Stimulated activated CD8-positive, alpha-beta memory T cell treated with anti-CD3 and anti-CD28 coated beads, Interleukin-7, amount 100 ng/mL, for 24 hours (primary cell): ENCODE results near the gene CABP4.
"Not testable (repeated sequence)": the region's sequence is repeated elsewhere in the genome, so short reads cannot be mapped to it uniquely, and the experiment has no call there.

Experiments used
- DNase-seq: peaks from one replicate; pipeline ENCODE4 v3.0.0-alpha.2; 2020; ENCODE audit warnings: low read depth

The CABP4 gene

DNA sequence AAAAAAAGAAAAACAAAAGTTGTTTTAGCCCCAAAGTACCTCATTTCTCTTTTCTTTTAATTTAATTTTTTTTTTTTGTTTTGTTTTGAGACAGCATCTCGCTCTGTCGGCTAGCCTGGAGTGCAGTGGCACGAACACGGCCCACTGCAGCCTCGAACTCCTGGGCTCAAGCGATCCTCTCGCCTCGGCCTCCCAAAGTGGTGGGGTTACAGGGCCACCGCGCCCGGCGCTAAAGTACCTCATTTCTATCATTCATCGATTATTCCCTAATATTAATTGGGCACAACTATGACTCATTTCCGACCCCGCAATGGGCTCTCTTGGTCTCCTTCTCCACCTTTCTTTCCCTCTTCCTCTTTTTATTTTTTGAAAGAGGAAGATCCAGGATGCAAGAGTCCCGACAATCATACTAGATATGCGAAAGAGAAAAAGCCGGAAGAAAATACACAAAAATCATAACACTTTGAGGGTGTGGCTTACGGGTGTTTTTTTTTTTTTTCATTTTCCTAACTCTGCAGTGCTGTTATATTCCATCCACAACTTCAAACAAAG is 27.2 kb downstream of the CABP4 start:
- no peak for DNase-seq

DNA sequence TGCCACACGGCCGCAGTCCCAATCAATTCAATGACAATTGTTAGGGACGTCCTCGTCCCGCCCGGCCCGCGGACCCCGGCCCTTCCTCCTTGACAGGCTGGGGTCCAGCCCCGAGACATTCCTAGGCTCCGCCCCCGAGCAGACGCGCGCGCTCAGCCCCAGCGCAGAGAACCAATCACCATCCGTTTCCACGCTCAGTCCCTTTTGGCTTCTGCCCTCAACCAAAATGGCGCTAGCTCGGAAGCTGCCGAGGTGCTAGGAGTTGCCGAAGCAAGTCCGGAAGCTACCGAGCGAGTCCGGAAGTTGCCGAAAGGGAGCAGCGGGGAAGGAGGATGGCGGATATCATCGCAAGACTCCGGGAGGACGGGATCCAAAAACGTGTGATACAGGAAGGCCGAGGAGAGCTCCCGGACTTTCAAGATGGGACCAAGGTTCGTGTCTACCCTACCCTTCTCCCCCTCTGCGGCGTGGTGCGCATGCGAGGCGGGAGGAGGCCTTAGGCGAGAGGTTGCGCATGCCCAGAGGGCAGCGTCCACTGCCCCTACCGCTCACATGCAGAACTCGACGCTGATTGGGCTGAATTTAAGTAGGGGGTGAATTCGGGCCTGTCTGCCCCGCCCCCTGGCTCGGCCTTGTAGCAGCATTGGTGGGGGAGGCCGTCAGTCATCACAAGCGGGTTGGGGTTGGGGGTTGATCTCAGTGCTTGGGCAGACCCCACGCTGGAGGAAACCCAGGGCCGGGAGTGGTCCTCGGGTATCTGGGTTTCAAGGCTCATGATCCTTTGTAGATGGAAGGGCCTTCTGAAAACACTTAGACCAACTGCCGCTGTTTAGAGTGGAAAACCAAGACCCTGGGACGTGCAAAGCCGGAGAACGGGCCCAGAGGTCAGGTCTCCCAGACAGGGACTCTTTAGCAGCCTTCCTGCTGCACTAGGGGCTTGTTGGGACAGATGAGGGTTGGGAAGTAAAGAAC is 28.0 kb downstream of the CABP4 start, which contains the start of gene AIP:
Gene AIP (plus strand): TSS at position 200 of the 972 bp plus-strand sequence. CDS start 133 bp downstream, at position 333.
- DNase-seq: peak; percentile 93

DNA sequence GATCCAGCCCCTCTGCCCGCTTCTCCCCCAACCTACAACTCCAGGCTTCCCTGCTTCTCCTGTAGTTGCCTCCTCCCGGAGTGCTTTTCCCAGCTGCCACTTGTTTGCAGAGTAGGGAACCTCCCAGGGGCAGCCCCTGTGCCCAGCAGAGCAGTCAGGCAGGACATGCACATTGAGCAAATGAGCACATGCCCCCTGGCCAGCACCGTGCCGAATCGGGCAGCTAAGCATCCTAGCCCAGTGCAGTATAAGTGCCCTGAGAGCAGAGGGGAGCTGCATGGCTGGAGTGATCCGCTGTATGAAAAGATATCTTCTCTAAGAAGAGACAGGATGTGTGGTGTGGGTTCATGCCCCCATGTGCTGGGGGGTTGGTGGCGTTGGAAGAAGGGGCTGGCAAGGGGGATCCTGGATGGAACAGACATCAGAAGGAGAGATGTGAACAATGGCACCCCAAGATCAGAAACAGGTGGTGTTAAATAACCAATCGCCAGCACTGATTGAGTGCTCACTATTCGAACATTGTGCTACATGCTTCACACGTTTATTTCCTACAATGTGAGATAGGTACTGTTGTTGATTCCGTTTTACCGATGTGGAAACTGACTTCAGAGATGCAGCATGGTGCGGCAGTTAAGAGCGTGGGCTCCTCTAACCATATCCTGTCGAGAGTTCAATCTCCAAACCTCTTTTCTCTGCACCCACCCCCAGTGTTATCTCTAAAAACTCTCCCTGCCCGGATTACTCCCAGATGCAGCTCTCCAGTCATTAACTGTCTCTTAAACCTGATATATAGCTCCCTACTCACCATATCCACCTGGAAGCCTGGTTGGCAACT is 28.9 kb downstream of the CABP4 start:
- DNase-seq: no peak

DNA sequence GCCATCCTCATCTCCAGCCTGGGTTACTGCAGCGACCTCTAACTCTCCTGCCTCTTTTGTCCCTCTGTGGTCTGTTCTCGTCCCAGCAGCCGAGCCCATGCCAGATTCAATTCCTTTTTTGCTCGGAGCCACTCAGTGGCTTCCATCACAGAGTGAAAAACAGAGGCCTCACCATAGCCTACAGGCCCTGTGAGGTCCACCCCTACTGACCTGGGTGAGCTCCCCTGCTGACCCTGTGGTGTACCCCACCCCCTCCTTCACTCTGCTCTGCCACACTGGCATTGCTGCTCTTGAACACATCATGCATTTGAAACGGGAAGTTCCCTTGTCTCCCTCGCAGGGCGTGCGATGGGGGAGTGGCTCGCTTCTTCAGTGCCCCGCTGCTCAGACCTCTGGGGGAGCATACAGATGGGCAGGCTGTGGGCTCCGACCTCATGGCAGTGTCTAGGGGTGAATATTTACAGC is 29.7 kb downstream of the CABP4 start:
- no peak for DNase-seq

GRCh38 chr11:67485873-67486361 is 30.8 kb downstream of the CABP4 start:
- not testable (repeated sequence) for DNase-seq

- DNase-seq: no peak
Measured at GRCh38 chr11:67486481-67487195, 31.5 kb downstream of the CABP4 start.

- no peak for DNase-seq
Measured at GRCh38 chr11:67489203-67489884, 34.2 kb downstream of the CABP4 start.

- no peak for DNase-seq
Measured at GRCh38 chr11:67489885-67490726, 35.0 kb downstream of the CABP4 start.

- DNase-seq: no peak
Measured at GRCh38 chr11:67490727-67491065, 35.5 kb downstream of the CABP4 start.

GRCh38 chr11:67491276-67492068 is 36.3 kb downstream of the CABP4 start:
- no peak for DNase-seq

DNA sequence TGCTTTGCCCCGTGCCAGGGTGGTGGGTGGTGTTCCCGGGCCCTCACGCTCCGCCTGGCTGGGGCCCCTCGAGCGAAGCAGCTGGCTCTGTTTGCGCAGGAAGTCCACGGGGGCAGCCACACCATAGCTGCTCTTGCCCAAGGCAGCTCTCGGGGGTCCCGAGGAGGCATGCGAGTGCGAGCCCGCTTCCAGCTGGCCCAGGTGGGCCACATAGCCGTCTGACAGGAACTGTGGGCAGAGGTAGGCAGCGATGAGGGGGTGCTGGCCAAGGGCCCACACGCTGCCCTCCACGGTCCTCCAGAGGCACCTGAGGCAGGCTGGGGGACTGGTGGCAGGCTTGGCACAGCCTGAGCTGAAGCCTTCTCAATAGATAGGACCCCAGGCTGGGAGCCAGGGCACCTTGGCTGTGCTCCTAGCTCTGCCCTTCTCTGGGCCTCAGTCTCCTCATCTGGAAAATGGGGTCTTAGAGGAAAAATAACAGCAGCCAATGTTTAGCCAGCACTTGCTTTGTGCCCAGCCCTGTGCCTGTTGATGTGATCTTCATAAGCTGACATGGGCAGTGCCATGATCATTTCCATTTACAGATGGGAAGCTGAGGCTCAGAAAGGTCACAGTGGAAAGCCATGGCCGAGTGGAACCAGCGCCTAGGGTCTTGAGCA is 37.0 kb downstream of the CABP4 start:
- DNase-seq: no peak

DNA sequence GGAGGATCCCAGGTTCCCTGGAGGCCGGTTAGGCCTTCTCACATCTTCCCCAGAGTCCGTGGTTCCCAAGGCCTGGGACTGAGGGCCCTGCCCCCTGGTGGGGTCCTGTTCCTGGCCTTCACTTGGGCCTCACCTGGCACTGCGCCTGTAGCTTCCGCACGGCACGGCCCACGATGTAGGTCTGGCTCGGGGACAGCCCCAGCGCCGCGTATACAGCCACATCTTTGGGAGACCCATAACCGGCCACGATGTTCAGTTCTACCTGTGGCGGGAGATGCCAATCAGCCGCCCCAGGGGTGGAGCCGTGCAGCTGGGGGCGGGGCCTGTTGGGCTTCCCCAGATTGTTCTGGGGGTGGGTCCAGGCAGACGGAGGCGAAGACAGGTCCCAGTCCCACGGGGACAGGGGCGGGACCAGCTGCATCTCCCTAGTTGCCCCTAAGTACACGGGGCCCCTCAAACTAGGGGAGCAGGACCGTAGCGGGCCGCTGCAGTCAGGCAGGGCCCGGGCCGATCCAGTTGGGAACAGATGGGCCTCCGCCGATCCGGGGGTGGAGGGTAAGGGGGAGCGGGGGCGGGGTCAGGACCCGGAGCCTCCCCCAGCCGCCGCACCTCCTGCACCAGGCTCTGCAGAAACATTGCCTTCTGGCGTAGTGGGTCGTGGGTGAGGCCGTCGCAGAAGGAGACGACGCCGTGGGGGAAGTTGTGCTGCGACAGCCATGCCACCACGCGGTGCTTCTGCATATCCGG is 37.8 kb downstream of the CABP4 start:
- no peak for DNase-seq

- DNase-seq: no peak
Measured at GRCh38 chr11:67493548-67494370, 38.6 kb downstream of the CABP4 start.

- DNase-seq: no peak
Measured at GRCh38 chr11:67494371-67495233, 39.4 kb downstream of the CABP4 start.

DNA sequence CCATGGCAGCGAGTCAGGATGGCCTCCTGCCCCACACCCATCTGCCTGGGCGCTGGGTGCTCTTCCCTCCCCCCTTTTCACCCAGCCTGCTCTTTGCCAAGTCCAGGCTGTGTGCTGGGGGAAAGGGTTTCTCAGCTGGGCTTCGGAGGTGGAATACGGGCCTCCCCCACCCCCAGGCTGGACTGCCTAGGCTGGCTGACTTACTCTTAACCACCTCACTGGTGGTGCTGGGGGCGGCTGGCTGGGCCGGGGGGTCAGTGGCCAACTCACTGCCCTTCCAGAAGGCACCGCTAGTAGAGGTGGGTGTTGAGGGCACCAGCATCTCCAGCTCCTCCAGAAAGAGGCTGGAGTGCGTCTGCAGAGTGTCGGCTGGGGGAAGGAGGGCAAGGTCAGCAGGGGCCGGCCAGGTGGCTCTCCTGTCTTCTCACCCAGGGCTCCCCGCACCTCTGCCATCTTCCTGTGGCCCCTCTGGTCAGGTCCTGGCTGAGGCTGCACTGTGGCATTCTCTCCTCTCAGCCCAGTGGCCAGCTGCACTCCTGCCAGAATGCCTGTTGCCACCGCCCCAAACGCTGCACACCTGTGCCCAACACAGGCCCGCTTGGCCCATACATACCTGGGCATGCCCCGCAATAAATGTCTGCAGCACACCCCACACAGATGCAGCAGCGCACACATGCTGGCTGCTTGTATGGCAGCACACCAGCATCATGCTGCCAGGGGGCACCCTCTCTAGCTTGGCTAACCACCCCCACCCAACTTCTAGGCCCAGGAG is 40.3 kb downstream of the CABP4 start:
- no peak for DNase-seq
